SK-N-MC (cell line): ENCODE measurements around the gene CD101.

Experiments
- EZH2 ChIP-seq: fragments of 200-600 bp; sonication (generic); IDR thresholded peaks from one replicate; pipeline ENCODE4 v1.6.1; 2017; ENCODE audit warnings: antibody characterized with exemption
- FOXP2 ChIP-seq: optimal IDR thresholded peaks from 2 replicates; pipeline ENCODE3; 2011; ENCODE audit warnings: mild to moderate bottlenecking, moderate library complexity; ENCODE audit not compliant: insufficient read depth; ENCODE audit errors: extremely low read length, control extremely low read depth
- POLR2AphosphoS5 ChIP-seq: IDR thresholded peaks from 2 replicates; pipeline ENCODE4 v1.6.1; 2012; ENCODE audit warnings: mild to moderate bottlenecking, low read depth, low read length, borderline replicate concordance

- TF ChIP-seq EZH2: no peak
- TF ChIP-seq POLR2AphosphoS5: no peak
- TF ChIP-seq FOXP2: no peak
Measured at GRCh38 chr1:117017648-117018047, 16.1 kb downstream of the CD101 start.
